GM21786 (cell line): Measurements from ENCODE around the gene PFKFB4.
"Not testable (repeated sequence)": the region's sequence is repeated elsewhere in the genome, so short reads cannot be mapped to it uniquely, and the experiment has no call there.

Experiments used
- ATAC-seq: cut with Tn5 transposase; IDR thresholded peaks from one replicate; pipeline ENCODE4 v1.9.1; 2021; ENCODE audit not compliant: unreplicated experiment

Gene PFKFB4

DNA sequence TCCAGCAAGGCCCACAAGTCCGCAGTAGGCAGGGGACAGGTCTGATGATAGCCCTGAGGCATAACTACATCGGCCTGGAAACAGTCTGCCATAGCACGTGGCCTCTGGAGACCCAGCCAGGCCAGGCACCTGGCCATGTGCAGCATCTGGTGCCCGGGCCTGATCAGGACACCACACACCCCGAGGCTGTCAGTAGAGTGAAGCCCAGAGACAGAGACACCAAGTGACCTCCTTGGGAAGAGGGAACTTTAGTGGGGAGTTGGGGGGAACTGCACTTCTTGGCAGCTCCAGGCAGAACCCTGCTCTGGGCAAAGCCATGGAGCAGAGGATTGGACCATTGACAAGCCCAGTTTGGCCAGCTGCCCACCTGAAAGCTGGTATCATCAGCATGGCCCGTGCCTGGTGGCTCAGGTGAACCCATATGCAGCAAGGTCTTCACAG, 53.9 kb downstream of the PFKFB4 start:
- ATAC-seq = no peak

DNA sequence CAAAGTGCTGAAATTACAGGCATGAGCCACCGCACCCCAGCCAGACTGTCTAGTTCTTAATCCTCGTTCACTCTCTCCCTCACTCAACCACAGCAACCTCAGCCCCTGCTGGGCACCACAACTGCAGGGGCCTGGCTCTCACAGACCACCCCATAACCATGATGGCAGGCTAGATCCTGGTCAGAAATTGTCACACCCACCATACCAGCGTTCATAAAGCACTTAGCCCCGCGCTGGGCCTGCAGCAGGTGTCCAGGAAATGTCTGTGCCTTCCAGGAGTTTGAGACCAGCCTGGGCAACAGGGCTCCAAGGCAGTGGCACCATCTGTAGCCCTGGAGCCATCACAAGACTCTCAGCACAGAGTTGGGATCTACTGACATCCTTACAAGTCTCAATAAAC, 54.5 kb downstream of the PFKFB4 start:
- no peak for ATAC-seq

DNA sequence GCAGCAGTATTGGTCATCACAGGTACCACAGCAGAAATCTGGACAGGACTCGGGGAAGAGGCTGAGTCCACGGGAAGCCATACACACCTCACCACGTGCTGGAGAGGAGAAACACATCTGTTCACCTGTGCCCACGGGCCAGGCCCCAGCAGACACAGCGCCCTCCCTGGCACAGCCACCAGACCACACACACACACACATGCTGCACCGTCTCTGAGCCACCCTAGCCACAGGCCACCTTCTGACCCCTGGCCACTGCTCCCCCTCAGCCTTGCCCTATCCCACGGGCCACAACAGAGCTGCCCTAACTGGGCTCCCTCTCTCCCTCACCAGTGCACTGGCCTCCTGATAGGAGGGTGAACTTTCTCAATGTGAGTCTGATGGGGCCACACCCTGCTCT, 55.4 kb downstream of the PFKFB4 start:
- ATAC-seq = no peak

DNA sequence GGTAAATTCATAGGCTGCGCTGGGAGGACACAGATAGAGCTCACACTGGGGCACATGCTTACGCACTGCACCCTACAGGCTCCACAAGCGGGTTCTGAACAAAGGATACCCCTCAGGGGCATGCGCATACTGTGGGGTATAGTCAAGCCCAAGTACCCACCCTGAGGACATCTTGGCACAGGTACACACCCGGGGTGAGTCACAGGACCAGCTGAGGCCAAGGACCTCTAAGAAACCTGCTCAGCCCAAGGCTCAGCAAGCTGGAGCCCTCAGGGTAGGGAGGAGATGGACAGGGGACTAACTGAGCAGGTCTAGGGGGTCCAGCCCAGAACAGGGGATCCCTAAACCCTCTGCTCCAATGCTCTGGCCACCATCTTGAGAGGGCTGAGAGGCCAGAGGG, 55.9 kb downstream of the PFKFB4 start:
- no peak for ATAC-seq

DNA sequence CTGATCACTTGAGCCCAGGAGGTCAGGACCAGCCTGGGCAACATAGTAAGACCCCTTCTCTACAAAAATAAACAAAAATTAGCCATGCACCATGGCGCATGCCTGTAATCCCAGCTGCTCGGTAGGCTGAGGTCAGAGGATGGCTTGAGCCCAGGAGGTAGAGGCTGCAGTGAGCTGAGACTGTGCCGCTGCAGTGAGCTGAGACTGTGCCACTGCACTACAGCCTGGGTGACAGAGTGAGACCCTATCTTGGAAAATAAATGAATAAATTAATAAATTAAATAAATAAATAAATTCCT, 63.5 kb downstream of the PFKFB4 start:
- ATAC-seq = no peak

DNA sequence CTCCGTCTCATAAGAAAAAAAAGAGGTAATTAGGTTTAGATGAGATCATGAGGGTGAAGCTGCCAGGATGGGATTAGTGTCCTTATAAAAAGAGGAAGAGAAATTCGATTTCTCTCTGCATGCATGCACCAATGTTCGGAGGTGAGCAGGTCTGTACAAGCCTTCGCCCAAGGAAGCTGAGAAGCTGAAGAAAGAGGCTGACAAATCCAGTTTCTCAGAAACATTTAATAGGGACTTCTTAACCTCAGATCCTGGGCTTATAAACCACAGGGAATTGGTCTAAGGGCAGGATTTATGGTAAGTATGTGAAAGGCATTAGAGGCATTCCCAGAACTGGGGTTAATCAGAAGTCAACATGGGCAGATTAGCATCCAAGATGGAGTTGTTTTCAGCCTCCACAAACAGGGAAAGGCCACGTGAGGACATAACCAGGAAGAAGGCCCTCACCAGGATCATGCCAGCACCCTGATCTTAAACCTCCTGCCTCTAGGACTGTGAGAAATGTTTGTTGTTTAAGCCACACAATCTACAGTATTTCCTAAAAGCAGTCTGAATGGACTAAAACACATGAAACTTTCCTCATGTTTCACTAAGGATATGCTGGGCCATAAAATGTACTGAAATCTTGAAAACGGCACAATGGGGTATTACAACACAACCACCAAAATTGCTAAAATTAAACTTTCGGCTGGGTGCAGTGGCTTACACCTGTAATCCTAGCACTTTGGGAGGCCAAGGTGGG, 64.0 kb downstream of the PFKFB4 start:
- no peak for ATAC-seq

DNA sequence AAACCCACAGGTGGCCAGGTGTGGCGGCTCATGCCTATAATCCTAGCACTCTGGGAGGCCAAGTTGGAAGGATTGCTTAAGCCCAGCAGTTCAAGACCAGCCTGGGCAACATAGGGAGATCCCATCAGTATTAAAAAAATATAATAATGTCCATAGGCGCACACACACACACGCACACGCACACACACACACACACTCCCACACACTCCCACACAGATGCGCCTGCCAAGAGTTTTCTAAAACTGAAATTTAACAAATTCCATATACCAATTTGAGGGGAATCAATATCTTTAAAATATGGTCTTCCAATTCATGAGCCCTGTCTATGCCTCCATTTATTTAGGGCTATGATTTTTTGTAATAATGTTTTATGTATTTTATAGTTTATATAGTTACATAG, 69.7 kb downstream of the PFKFB4 start:
- no peak for ATAC-seq

DNA sequence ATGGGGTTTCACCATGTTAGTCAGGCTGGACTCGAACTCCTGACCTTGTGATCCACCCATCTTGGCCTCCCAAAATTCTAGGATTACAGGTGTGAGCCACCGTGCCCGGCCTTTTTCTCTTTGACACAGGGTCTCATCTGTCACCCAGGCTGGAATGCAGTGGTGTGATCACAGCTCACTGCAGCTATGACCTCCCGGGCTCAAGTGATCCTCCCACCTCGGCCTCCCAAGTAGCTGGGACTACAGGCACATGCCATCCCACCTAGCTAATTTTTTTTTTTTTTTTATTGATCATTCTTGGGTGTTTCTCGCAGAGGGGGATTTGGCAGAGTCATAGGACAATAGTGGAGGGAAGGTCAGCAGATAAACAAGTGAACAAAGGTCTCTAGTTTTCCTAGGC, 73.8 kb downstream of the PFKFB4 start:
- not testable (repeated sequence) for ATAC-seq

DNA sequence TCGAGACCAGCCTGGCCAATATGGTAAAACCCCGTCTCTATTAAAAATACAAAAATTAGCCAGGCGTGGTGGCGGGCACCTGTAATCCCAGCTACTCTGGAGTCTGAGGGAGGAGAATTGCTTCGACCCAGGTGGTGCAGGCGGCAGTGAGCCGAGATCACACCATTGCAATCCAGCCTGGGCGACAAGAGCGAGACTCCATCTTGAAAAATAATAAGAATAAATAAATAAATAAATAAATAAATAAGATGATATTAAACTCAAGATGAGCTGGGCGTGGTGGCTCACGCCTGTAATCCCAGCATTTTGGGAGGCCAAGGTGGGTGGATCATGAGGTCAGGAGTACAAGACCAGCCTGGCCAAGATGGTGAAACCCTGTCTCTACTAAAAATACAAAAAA, 75.7 kb downstream of the PFKFB4 start:
- not testable (repeated sequence) for ATAC-seq

DNA sequence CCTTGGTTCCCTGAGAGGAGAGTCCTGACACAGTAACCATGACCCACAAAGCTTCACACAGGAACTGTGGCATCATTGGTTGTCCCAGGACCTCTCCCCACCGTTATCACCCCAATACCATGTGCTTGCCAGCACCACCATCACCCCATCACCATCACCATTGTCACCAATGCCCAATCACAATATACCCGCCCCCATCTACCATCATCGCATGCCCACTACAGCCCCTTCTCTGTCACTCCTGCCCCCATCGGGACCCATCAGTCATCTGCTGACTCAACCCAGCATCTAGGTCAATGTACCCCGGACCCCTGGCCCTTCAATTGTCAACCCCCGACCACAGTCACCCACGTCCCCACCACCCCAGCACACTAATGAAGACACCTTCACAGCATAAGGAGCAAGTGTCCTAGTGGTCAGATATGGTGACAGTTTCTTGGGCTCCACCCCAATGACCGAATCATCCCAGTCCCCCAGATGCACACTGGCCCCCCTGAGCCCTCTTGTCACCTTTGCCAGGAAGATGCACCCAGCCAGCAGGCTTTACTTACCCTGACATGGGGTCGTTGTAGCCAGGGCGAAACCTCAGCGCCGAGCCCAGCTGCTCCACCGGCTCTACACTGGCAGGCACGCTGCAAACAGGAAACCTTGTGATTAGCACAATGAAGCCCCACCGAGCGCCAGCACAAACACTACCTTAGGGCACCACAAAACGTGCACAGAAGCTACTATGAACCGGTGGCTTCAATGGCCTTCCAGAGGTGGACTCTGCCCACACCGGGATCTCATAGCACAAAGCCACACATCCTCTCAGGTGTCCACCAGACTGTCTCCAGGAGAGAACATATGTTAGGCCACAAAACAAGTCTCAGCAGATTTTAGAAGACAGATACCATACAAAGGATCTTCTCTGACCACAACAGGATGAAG, 77.7 kb downstream of the PFKFB4 start:
- no peak for ATAC-seq

DNA sequence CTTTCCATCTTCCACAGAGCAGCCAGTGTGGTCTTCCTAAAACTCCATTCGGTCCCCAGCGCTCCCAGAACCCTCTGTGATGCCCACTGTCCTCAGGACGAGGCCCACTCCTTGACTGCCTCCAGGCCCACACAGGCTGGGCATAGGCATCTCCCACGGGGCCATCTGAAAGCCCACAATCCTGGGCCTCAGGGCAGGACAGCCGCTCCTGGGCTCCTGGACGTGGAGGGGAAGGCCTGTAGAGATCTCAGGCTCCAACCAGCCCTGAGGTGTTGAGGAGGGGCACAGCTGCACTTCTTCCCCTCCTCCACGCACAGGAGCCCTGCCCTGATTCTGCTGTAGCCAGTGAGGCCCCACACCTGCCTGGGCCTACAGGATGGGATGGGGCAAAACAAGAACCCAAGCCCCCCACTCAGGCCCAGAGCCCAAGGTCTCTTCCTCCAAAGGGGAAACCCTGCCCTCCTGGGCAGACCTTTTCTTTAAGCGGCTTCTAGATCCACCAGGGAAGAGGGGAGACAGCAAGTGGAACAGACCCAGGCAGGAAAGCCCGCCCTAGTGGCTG, 78.6 kb downstream of the PFKFB4 start:
- no peak for ATAC-seq

DNA sequence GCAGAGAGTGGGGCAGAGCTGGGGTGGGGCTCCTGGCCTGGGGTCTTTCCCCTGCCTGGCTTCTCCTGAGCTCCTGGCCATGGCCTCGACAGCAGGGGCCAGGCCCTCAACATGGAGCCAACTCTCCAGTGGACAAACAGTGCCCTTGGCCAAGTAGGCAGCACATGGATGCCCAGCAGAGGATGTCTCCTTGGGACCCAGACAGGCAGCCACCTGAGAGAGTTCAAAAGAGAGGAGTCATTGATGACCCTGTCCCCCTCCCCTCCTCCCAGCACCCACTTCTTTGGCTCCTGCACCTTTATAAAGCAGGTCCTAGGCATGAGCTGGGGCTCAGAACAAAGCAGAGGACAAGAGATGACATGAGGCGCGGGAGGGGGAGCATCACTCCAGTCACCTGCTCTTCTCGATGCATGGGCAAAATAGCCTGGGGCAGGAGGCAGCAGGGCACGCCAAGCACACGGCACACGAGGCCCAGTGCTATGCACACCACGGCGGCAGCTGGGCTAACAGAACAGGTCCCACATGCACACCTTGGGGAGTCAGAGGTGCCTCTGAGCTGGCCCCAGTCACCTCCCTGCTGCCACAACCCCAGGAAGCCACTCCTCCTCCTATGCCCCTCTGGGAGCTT, 80.1 kb downstream of the PFKFB4 start:
- no peak for ATAC-seq

DNA sequence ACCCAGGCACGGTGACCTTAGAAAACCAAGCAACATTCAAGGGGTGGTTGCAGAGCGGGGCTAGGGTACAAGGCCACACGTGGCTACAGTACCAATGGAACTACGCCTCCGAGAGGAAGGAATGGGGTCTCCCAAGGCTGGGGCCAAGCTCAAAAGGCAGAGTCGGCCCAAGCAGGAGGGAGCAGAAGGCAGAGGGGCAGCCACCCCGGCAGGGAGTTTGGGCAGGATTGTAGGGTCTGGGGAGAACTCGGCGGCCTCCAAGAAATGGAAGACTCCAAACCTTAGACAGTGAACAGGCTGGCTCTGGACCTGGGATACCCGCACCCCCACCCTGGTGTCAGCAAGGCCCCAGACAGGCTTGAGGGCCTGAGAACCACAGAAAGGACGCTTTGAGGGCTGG, 81.4 kb downstream of the PFKFB4 start:
- ATAC-seq = no peak

DNA sequence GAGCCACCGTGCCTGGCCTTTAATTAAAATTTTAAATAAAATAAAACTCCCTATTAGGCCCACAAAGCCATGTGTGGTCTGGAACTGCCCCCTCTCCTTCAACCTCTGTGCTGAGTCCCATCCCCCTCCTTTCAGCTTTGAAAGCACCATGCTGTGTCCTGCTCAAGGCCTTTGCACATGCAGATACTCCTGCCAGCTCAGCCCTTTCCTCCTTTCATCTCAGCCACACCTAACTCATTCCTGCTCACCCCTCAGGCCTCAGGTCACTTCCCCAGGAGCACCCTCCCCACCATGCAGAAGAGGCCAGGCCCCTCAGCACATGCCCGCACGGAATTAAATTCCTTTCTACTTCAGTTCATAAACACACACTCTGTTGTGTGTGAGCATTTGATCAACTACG, 82.0 kb downstream of the PFKFB4 start:
- ATAC-seq = no peak

DNA sequence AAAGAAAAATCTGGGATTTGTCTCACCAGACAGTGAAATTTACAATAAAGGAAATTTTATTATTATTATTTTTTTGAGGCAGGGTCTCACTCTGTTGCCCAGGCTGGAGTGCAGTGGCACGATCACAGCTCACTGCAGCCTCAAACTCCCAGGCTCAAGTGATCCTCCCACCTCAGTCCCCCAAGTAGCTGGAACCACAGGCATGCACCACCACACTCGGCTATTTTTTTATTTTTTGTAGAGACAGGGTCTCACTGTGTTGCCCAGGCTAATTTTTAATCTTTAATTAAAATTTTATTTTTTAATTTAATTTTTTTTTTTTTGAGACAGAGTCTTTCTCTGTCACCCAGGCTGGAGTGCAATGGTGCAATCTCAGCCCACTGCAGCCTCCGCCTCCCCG, 82.6 kb downstream of the PFKFB4 start:
- ATAC-seq = not testable (repeated sequence)

DNA sequence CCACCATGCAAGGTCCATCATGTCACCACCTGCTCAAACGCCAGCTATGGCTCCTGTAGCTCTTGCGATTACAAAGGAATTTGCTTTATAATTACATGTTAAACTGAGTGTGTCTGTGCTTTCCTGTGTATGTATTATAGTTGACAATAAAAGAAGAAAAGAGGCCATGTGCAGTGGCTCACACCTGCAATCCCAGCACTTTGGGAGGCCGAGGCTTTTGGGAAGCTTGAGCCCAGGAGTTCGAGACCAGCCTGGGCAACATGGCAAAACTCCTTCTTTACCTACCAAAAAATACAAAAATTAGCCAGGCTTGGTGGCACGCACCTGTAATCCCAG, 83.0 kb downstream of the PFKFB4 start:
- ATAC-seq = no peak

DNA sequence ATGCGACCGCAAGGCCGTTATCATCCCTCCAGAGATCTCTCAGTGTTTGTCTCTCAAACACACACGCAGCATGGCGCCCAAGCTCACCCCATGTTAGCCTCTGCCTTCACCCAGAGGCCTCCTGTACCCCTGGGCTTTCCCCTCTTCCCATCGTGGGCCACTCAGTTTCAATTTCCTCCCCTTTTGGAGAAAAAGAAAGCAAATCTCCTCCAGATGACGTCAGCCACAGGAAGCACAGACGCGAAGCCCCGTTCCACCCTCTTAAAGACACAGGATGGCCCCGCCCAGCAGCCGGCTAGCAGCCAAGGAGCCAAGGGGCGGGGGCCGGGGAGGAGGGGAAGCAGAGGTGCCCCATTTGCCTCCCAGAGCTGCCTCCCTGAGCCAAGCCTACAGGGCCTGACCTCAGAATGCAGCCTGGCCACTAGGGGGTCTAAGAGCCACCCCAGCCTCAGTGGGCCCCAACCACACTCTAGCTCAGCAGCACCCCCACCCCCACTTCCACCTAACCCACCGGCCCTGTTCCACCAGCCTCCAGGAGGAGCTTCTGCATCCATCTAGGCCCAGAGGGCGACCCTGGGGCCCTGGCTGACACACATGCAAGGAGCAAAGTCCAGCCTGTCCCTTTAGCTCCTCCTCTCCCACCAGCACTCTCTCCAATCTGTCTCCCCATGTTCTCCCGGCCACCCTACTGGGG, 83.5 kb downstream of the PFKFB4 start:
- peak; percentile 78 for ATAC-seq

DNA sequence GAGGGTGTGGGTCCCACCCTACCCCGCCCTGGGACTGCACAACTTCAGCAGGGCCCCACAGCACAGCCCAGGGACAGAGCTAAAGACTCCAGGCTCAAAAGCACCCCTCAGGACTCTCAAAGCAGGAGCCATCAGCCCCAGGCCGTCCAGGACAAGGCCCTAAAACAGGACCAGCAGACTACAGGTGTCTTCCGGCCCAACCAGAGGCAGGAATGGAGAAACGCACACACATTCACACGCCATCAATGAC, 84.0 kb downstream of the PFKFB4 start:
- ATAC-seq = peak; percentile 2

DNA sequence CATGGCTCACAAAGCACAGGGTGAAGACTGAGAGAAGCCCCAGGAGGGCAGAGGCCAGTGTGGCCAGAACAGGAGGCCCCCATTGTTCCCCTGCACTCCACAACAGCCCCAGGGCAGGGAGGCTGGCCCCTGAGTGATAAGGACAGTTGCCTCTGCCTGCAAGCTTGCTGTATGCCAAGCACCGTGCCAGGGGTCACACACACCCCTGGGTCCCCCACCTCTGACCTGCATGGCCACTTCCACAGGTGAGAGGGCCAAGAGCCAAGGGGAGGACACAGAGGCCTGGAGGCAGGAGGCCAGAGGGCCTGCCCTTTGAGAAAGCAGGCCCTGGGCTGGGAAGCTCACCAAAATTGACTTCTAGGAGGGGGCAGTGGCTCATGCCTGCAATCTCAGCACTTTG, 86.3 kb downstream of the PFKFB4 start:
- ATAC-seq = no peak

DNA sequence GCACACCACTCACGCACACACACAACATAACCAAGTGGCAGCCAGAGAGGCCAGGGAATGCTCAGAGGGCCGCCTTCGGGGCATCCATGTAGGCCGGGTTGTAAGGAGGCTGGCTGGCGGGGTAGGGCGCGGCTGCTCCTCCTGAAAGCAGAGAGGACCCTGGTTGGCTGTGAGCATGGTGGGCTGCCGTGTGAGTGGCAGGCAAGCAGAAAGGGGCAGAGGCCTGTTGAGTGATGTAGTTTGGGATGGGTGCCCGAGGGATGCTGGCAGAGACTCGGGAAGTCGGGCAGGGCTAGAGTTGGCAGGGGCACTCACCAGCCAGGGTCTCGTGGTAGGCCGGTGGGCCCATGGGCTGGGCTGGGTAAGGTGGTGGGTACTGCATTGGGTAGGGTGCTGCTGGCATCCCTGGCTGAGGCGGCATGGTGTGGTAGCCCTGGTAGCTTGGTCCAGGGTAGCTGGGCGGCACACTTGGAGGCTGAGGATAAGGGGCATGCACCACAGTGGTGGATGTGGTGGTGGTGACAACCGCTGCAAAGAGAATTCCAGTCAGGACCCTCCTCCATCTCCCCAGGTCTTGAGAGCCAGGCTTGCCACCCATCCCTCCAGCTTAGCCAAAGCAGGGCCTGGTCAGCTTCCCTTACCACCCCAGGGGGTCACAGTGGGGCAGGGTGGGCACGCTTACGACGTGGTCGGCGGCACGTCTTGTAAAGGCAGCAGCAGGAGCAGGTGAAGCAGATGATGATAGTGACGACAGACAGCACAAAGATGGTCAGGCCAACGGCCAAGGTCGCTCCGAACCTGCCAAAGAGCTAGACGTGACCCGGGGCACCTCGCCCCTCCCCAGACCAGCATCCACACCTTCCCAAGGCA, 87.3 kb downstream of the PFKFB4 start:
- no peak for ATAC-seq

DNA sequence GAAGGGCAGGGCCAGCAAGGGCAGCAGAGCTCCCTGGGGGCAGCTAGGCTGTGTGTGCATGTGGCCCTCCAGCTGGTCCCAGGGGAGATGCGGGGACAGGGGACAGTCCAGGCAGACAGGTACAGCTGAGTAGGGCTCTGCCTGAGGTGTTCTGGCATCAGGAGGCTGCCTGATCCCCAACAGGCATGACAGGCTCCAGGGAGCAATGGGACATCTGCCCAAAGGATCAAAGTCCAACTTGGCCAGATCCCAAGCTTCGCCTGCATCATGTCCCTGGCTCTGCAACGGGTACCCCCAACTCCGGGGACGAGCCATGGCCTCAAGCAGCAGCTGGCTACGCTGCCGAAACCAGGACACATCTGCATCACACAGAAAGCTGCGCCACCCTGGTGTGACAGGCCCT, 88.3 kb downstream of the PFKFB4 start:
- no peak for ATAC-seq
